GM12872 (cell line): ENCODE data around the gene FXYD7.

Source experiments
- CTCF ChIP-seq: IDR thresholded peaks from 3 replicates; pipeline ENCODE4 v1.5.1; 2011; ENCODE audit warnings: low read depth, mild to moderate bottlenecking, low read length, moderate library complexity; ENCODE audit not compliant: insufficient read depth

The FXYD7 gene

DNA sequence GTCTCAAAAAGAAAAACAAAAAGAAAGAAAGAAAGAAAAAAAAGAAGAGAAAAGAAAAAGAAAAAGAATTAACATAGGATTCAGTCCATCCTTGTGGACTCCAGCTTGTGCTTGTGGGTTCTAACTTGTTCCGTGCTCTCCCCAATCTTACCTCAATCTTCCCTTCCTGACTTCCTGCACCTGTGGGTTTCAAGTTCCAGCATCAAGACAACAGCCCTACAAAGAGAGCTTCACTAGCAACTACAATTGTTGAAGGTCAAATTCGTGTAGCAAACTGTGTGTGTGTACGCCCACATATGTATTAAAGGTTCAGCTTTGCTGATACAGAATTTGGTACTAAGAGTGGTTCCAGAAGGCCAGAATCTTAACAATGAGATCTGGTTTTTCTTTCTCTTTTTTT lies 36.8 kb downstream of the FXYD7 start:
- TF ChIP-seq CTCF: no peak

DNA sequence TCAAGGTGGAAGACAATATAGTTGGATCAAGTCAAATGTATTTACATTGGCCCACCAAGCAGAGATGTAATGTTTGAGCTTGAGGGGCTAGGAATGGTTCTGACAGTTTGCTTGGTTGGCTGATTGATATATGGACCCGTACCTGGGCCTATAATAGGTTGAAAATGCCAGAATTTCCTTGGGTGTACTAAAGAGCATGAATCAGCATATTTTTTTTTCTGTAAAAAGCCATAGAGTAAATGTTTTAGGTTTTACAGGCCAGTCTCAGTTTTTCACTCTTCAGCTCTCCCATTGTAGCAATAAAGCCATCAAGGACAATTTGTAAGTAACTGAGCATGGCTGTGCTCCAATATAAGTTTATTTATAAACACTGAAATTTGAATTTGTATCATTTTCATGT lies 38.3 kb downstream of the FXYD7 start:
- TF ChIP-seq CTCF: no peak

GRCh38 chr19:35184267-35184666 lies 41.2 kb downstream of the FXYD7 start:
- no peak for TF ChIP-seq CTCF

DNA sequence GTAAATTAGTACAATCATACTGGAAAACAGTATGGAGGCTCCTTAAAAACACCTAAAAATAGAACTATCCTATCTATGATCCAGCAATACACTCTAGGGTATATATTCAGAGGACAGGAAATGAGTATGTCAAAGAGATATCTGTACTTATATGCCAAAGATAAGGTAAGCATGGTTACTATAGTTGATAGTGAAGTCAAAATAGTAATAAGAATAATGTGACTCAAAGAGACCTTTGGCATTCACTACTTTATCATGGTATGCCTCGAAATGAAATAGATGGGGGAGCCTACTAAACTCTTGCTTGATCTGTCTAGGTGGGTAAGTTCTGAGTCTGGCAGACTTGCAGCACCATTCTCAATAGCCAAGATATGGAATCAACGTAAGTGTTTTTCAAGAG lies 41.8 kb downstream of the FXYD7 start:
- TF ChIP-seq CTCF: no peak

DNA sequence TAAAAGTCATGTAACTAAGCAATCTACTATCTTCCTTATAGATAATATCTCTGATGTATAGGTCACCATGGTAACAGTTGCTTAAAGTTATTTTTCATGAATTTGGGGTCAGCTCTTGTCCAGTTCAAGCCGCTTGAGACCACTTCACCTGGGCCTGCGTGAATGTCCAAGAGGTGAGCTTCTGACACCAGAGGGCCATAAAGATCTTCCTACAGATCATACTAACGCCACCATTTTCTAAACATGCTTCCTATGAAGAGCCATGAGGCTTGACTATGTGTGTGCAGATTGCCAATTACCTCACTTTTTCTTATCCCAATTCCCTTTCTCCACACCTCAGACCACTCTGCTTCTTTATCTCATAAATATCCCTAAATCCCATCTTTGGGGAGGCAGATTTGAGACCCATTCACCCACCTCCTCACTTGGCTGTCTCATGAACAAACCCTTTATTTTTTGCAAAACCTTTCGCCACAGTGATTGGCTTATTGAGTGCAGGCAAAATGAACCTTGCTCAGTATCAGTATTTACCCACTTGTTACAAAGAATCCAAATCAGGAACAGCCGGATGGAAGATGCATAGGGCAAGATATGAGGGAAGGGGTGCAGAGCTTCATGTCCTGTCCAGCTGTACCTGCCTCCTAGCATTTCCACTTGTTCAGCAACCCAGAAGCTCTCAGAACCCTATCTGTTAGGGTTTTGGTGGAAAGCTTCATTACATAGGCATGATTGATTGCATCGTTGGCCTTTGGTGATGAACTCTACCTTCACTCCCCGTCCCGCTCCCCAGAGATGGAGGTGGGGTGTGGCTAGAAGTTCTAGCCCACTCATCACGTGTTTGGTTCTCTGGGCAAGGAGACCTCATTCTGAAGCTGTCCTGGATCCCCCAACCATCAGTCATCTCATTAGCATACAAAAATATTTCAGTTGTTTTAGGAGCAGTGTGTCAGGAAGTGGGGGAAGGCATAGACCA lies 51.2 kb downstream of the FXYD7 start:
- TF ChIP-seq CTCF: no peak

DNA sequence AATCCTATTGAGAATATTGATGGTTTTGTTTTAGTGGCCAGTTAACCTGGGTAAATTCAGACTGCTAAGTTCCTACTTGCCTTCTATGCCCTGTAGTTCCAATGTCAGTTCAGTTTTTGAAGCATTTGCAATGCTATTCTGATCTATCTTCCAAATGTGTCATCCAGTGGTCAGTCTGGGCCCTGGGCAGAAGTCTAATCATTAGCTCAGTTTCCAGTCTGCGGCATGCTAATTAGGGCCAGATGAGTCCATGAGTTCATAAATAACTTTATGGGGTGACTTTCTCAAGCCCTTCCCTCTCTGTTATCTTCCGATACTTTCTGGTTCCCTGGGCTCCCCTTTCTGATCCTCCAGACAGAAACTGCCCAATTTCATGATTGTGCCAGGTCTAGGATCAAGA lies 52.8 kb downstream of the FXYD7 start:
- no peak for TF ChIP-seq CTCF

- TF ChIP-seq CTCF: no peak
Measured at GRCh38 chr19:35199481-35199880, 56.4 kb downstream of the FXYD7 start.
